Osteoblast (primary cell): ENCODE measurements around the gene HSP90AB1. TPM values are rescaled to one million over a fixed set of nuclear protein-coding genes. Genes with fewer than 3 reads are reported as not detected.
A peak's percentile ranks its signal among the peaks of the same experiment; 100 is the strongest.

Experiments used
- DNase-seq: peaks from one replicate; pipeline ENCODE4 v3.0.0; 2011; ENCODE audit warnings: low spot score, mixed read lengths; ENCODE audit not compliant: insufficient read length; ENCODE audit errors: missing footprints
- H2AFZ ChIP-seq: 2 replicates; pipeline ENCODE4 v1.6.0; 2011; ENCODE audit warnings: mild to moderate bottlenecking, low read length
- H3K27ac ChIP-seq: 2 replicates; pipeline ENCODE4 v1.5.1; 2011; ENCODE audit warnings: mild to moderate bottlenecking, low read depth, low read length, moderate library complexity
- H3K27me3 ChIP-seq: 2 replicates; pipeline ENCODE4 v1.6.0; 2012; ENCODE audit warnings: mild to moderate bottlenecking, control low read depth, inconsistent platforms, low read length, moderate library complexity; ENCODE audit not compliant: insufficient read depth
- H3K36me3 ChIP-seq: 2 replicates; pipeline ENCODE4 v1.5.1; 2011; ENCODE audit warnings: mild to moderate bottlenecking, low read length, control low read depth, moderate library complexity; ENCODE audit not compliant: insufficient read depth
- H3K4me1 ChIP-seq: 2 replicates; pipeline ENCODE4 v1.5.1; 2011; ENCODE audit warnings: mild to moderate bottlenecking, low read length, control low read depth, moderate library complexity; ENCODE audit not compliant: insufficient read depth
- H3K4me2 ChIP-seq: 2 replicates; pipeline ENCODE4 v1.6.0; 2011; ENCODE audit warnings: mild to moderate bottlenecking, low read length; ENCODE audit not compliant: insufficient read depth
- H3K4me3 ChIP-seq: fragments of 200-600 bp; sonication (generic); 3 replicates; pipeline ENCODE4 v1.5.1; 2012; ENCODE audit warnings: mild to moderate bottlenecking, low read length, inconsistent platforms; ENCODE audit not compliant: insufficient read depth
- H3K79me2 ChIP-seq: 2 replicates; pipeline ENCODE4 v1.6.0; 2012; ENCODE audit warnings: mild to moderate bottlenecking, low read length, control low read depth, inconsistent platforms; ENCODE audit not compliant: insufficient read depth
- H3K9me3 ChIP-seq: 2 replicates; pipeline ENCODE4 v1.5.1; 2011; ENCODE audit warnings: low read depth, low read length, control low read depth
- H4K20me1 ChIP-seq: 2 replicates; pipeline ENCODE4 v1.6.0; 2012; ENCODE audit warnings: mild to moderate bottlenecking, low read length, control low read depth; ENCODE audit not compliant: insufficient read depth
- total RNA-seq: library from RNA; depleted of rRNA; stranded (reverse); fragments of >200 nt; gene quantifications from 2 replicates; pipeline ENCODE4 v1.2.3, GENCODE V29; 2012
- TF ChIP-seq, protein P1 (sequence below): IDR thresholded peaks from 2 replicates; pipeline ENCODE4 v1.5.1; 2011; ENCODE audit warnings: mild to moderate bottlenecking, low read depth, low read length, moderate library complexity; ENCODE audit errors: extremely low read depth

The HSP90AB1 gene
- total RNA-seq, 1 donor: 702 TPM

DNA sequence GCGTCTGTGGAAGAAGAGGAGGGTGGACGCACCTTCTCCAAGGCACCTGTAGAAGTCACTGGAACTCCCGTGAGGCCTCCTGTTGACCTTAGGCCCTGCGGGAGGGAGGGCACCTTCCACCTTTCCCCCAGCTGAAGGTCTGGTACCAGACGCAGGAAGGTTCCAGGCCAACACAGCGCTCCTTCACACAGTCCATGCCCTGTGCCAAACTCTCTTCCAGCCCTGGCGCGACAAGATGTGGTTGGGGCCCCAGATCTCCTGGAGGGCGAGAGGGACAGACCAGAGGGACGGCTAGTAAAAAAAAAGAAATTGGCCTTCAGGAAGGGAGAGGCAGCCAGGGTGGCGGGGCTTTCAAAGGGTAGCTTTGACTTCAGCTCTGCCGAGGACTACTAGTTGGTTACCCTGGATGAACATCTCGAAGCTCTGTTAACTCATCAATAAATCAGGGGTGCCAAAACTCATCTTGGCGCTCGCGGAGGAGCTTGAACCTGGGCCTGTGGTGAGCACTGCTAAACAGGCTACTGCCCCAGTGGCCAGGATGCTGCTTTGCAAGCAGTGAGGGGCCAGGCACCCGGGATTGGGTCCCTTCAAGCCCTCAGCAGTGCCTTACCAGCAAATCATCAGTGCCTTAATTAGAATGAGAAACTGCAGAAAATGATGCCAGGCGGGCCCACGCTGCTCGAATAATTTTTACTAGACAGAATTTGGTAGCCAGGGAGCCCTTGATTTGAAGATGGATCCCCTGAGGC is 51.3 kb downstream of the HSP90AB1 start:
- peaks cover 19% of the 10 kb centered on the region for H3K36me3 ChIP-seq
- H2AFZ ChIP-seq: no peak overlapping the region
- H4K20me1 ChIP-seq: peaks cover 6% of the 10 kb centered on the region
- H3K79me2 ChIP-seq: no peaks in the 10 kb centered on the region
- TF ChIP-seq, protein P1, sequence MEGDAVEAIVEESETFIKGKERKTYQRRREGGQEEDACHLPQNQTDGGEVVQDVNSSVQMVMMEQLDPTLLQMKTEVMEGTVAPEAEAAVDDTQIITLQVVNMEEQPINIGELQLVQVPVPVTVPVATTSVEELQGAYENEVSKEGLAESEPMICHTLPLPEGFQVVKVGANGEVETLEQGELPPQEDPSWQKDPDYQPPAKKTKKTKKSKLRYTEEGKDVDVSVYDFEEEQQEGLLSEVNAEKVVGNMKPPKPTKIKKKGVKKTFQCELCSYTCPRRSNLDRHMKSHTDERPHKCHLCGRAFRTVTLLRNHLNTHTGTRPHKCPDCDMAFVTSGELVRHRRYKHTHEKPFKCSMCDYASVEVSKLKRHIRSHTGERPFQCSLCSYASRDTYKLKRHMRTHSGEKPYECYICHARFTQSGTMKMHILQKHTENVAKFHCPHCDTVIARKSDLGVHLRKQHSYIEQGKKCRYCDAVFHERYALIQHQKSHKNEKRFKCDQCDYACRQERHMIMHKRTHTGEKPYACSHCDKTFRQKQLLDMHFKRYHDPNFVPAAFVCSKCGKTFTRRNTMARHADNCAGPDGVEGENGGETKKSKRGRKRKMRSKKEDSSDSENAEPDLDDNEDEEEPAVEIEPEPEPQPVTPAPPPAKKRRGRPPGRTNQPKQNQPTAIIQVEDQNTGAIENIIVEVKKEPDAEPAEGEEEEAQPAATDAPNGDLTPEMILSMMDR: no peak
- no peak overlapping the region for H3K4me3 ChIP-seq
- no peak overlapping the region for H3K27ac ChIP-seq
- H3K27me3 ChIP-seq: peaks cover 47% of the 10 kb centered on the region
- H3K9me3 ChIP-seq: no peaks in the 10 kb centered on the region
- no peaks in the 10 kb centered on the region for H3K4me1 ChIP-seq
- peak; percentile 86 for DNase-seq
- no peak overlapping the region for H3K4me2 ChIP-seq

DNA sequence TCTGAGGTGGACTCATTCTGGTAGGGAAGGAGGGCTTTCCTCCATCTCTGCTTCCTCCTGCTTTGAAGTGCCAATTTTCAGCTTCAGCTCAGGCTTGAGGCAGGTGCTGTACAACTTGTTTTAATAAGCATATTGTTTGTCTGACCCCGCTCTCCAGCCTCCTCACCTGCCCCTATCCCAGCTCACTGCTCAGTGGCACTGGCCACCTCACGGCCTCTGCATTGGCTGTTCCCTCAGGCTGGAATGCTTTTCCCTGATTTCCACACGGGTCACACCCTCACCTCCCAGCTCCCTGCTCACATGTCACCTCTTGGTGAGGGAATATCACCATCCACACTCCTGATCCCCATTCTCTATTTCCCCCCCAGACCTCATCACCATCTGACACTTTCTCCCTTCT is 52.0 kb downstream of the HSP90AB1 start:
- H3K4me2 ChIP-seq: no peak overlapping the region
- H3K27me3 ChIP-seq: peaks cover 44% of the 10 kb centered on the region
- peaks cover 6% of the 10 kb centered on the region for H4K20me1 ChIP-seq
- TF ChIP-seq, protein P1: no peak
- H3K36me3 ChIP-seq: peaks cover 26% of the 10 kb centered on the region
- H3K4me1 ChIP-seq: no peaks in the 10 kb centered on the region
- H3K27ac ChIP-seq: no peak overlapping the region
- no peak overlapping the region for H3K4me3 ChIP-seq
- no peak for DNase-seq
- no peaks in the 10 kb centered on the region for H3K9me3 ChIP-seq
- no peak overlapping the region for H2AFZ ChIP-seq
- no peaks in the 10 kb centered on the region for H3K79me2 ChIP-seq

DNA sequence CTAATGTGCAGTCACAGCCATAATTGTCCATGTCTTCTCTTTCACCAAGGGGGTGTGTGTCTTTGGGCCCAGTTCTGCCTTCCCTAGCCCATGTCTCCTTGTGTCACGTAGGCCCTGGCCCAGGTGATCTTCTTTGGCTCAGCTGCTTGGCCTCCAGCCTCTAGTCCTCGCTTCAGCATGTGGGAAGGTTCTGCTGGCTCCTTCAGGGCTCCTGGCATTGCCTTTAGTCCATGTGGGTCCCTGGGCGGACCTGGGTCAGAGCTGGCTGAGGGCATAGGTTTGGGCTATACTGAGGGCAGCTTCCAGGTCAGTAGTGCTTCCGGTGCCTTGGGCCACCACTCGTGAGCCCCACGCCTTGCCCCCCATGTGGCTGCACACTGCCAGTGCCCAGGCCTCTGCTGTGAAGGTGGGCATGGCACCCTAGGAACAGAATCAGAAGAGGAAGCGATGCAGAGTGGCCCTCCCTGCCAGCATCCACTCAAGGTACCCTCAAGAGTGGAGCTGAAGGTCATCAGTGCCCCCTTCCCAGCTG is 53.5 kb downstream of the HSP90AB1 start:
- no peak overlapping the region for H2AFZ ChIP-seq
- no peaks in the 10 kb centered on the region for H3K9me3 ChIP-seq
- TF ChIP-seq, protein P1: no peak
- peaks cover 40% of the 10 kb centered on the region for H3K36me3 ChIP-seq
- H3K4me3 ChIP-seq: no peak overlapping the region
- no peak overlapping the region for H3K27ac ChIP-seq
- no peaks in the 10 kb centered on the region for H3K4me1 ChIP-seq
- H3K27me3 ChIP-seq: peaks cover 36% of the 10 kb centered on the region
- no peak overlapping the region for H3K4me2 ChIP-seq
- H3K79me2 ChIP-seq: no peaks in the 10 kb centered on the region
- peaks cover 6% of the 10 kb centered on the region for H4K20me1 ChIP-seq
- no peak for DNase-seq

DNA sequence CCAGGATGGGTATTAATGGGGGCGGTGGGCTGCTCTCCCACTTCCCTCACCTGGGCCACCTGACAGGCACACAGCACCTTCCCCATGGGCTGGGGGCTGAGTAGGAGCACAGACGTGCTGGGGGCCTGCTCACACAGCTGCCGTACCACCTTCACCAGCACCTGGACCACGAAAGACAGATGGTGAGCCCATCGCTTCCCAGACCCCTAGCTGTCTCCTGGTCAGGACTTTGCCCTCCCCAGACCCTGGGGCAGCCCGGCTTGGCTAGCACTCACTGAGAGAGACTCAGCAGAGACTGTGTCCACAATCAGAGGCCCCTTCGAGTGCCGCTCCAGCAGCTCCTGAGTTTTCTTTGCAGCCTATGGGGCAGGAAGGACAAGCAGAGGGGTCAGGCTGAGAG is 54.2 kb downstream of the HSP90AB1 start:
- no peak overlapping the region for H3K4me2 ChIP-seq
- peaks cover 29% of the 10 kb centered on the region for H3K27me3 ChIP-seq
- H4K20me1 ChIP-seq: peaks cover 6% of the 10 kb centered on the region
- no peaks in the 10 kb centered on the region for H3K9me3 ChIP-seq
- no peak overlapping the region for H2AFZ ChIP-seq
- H3K79me2 ChIP-seq: no peaks in the 10 kb centered on the region
- DNase-seq: no peak
- no peak overlapping the region for H3K4me3 ChIP-seq
- H3K27ac ChIP-seq: no peak overlapping the region
- peaks cover 48% of the 10 kb centered on the region for H3K36me3 ChIP-seq
- no peaks in the 10 kb centered on the region for H3K4me1 ChIP-seq
- TF ChIP-seq, protein P1: no peak
